ENCODE results near the gene ADGRL3.

DNA sequence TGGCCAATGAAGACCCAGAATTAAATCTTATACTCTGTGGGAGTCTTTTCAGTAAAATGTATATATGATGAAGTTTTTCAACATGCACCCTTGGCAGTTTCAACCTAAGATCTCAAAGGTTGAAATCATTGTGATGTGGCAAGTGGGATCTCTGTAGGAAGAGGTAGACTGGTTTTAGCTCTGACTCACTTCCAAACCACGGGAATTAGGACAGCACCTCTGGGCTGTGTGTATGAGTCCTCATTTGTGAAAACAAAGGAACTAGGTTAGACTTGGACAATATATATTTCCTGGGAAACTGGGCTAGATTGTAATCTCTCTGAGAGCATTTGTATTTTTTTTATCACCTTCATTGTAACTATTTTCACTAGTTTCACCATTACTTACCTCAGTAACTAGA is 333.0 kb downstream of the ADGRL3 start:
- TF ChIP-seq ZNF510 (tag by site-specific recombination; IDR thresholded peaks at IDR 0.05; ENCODE audit: insufficient replicate concordance): no peak
- no peak for TF ChIP-seq ZNF623 (tag by site-specific recombination; IDR thresholded peaks at IDR 0.05)
- TF ChIP-seq, protein P1, sequence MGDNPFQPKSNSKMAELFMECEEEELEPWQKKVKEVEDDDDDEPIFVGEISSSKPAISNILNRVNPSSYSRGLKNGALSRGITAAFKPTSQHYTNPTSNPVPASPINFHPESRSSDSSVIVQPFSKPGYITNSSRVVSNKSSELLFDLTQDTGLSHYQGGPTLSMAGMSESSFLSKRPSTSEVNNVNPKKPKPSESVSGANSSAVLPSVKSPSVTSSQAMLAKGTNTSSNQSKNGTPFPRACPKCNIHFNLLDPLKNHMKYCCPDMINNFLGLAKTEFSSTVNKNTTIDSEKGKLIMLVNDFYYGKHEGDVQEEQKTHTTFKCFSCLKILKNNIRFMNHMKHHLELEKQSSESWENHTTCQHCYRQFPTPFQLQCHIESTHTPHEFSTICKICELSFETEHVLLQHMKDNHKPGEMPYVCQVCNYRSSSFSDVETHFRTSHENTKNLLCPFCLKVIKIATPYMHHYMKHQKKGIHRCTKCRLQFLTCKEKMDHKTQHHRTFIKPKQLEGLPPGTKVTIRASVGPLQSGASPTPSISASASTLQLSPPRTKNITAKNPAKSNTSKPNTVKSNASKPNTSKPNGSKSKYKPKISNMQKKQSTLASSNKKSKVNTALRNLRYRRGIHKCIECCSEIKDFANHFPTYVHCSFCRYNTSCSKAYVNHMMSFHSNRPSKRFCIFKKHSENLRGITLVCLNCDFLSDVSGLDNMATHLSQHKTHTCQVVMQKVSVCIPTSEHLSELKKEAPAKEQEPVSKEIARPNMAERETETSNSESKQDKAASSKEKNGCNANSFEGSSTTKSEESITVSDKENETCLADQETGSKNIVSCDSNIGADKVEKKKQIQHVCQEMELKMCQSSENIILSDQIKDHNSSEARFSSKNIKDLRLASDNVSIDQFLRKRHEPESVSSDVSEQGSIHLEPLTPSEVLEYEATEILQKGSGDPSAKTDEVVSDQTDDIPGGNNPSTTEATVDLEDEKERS (tag by site-specific recombination; IDR thresholded peaks at IDR 0.05): no peak
- no peak for TF ChIP-seq ZNF558 (tag by site-specific recombination; IDR thresholded peaks at IDR 0.05)
- TF ChIP-seq GLI4 (tag by site-specific recombination; IDR thresholded peaks at IDR 0.05): no peak

Measured in HEK293 (cell line).